Measurements from ENCODE around the gene DEGS1.

DEGS1 gene

DNA sequence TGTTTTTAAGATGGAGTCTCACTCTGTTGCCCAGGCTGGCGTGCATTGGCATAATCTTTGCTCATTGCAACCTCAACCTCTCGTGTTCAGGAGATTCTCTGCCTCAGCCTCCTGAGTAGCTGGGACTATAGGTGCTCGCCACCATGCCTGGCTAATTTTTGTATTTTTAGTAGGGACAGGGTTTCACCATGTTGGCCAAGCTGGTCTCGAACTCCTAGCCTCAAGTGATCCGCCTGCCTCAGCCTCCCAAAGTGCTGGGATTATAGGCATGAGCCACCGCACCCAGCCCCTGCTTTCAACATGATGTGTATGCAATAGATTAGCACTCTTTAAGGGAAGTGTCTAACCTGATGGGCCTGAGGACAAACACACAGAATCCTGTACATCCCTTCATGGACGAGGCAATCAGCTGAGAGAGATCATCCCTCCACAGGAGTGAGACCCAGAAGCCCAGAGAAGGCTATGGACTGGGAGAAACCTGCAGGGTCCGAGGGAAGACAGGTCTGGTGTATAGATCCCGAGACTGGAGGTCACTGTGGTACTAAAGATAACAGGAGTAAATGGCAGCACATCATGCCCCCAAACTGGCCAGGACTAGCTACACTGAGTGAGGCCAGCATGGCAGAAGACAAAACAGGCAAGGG is 5.6 kb upstream of the DEGS1 start:
- TF ChIP-seq, protein P1, sequence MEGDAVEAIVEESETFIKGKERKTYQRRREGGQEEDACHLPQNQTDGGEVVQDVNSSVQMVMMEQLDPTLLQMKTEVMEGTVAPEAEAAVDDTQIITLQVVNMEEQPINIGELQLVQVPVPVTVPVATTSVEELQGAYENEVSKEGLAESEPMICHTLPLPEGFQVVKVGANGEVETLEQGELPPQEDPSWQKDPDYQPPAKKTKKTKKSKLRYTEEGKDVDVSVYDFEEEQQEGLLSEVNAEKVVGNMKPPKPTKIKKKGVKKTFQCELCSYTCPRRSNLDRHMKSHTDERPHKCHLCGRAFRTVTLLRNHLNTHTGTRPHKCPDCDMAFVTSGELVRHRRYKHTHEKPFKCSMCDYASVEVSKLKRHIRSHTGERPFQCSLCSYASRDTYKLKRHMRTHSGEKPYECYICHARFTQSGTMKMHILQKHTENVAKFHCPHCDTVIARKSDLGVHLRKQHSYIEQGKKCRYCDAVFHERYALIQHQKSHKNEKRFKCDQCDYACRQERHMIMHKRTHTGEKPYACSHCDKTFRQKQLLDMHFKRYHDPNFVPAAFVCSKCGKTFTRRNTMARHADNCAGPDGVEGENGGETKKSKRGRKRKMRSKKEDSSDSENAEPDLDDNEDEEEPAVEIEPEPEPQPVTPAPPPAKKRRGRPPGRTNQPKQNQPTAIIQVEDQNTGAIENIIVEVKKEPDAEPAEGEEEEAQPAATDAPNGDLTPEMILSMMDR (IDR thresholded peaks at IDR 0.05; ENCODE audit: control insufficient read depth, extremely low read depth, insufficient read depth), result no peak
- no peak overlapping the region for H3K4me3 ChIP-seq (ENCODE audit: low read depth, low read length)
- no peak for DNase-seq (ENCODE audit: low read depth)

- TF ChIP-seq, protein P1 (IDR thresholded peaks at IDR 0.05; ENCODE audit: control insufficient read depth, extremely low read depth, insufficient read depth), result no peak
- DNase-seq (ENCODE audit: low read depth), result peak; percentile 70
Observed at GRCh38 chr1:224178894-224179293, 4.1 kb upstream of the DEGS1 start.

GRCh38 chr1:224180783-224181452 is 2.1 kb upstream of the DEGS1 start:
- DNase-seq (ENCODE audit: low read depth), result peak; percentile 58
- TF ChIP-seq, protein P1 (IDR thresholded peaks at IDR 0.05; ENCODE audit: control insufficient read depth, extremely low read depth, insufficient read depth), result no peak
- no peak overlapping the region for H3K4me3 ChIP-seq (ENCODE audit: low read depth, low read length)

More at GRCh38 chr1:224178894-224179293, 4.1 kb upstream of the DEGS1 start:
- no peak overlapping the region for H3K4me3 ChIP-seq (ENCODE audit: low read depth, low read length)

GRCh38 chr1:224181453-224181810 is 1.6 kb upstream of the DEGS1 start:
- H3K4me3 ChIP-seq (ENCODE audit: low read depth, low read length), result no peak overlapping the region
- DNase-seq (ENCODE audit: low read depth), result no peak
- TF ChIP-seq, protein P1 (IDR thresholded peaks at IDR 0.05; ENCODE audit: control insufficient read depth, extremely low read depth, insufficient read depth), result no peak

GRCh38 chr1:224182057-224182865 is 779 bp upstream of the DEGS1 start:
- H3K4me3 ChIP-seq (ENCODE audit: low read depth, low read length), result peak overlapping the region; percentile 97
- no peak for DNase-seq (ENCODE audit: low read depth)
- TF ChIP-seq, protein P1 (IDR thresholded peaks at IDR 0.05; ENCODE audit: control insufficient read depth, extremely low read depth, insufficient read depth), result no peak

DNA sequence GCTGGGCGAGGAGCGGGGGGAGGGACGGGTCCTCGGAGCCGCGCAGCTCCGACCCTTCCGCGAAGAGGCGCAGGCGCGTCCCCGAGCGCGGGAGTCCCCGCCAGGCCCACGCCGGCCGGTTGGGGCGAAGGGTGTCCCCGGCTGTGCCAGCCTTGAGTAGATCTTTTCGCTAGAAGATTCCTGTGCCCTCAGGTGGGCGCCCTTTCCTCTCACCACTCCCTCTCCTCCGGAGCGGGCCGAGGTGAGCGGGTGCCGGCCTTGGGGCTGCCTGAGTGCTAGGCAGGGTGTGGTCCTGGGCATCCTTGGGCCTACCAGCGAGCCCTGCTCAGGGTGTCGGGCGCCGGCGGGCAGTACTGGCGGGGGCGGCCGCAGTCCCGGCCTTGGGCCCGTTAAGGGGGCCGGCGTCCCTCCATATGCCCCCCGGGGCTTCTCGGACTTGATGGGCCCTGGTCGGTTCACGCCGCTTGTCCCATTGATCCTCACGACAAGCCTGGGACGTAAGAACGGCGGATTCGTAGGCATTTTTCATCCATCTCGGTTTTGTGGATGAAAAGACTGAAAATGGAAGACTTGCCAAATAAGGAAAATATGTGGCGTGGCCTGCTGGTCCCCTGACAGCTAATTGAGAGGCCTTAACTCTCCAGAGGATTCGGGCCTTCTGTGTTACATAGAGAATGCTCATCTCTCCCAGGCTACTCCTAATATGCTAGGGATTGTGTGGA is 712 bp downstream of the DEGS1 start:
- H3K4me3 ChIP-seq (ENCODE audit: low read depth, low read length), result peak overlapping the region; percentile 97
- TF ChIP-seq, protein P1 (IDR thresholded peaks at IDR 0.05; ENCODE audit: control insufficient read depth, extremely low read depth, insufficient read depth), result 0 out of 2 replicates have a peak, but pooled peaks have one; percentile 33
- DNase-seq (ENCODE audit: low read depth), result no peak
